HCT116 (cell line): ENCODE results near the gene HASPIN. TPM values are rescaled to one million over a fixed set of nuclear protein-coding genes. Genes with fewer than 3 reads are reported as not detected.

Source experiments
- ATAC-seq: fragments of 200-7000 bp; cut with Tn5 transposase; 2 replicates; pipeline ENCODE4 v1.9.1; 2020; ENCODE audit warnings: mild to moderate bottlenecking, moderate library complexity
- BruUV-seq: library from RNA; stranded (reverse); fragments of 400-500 nt; replicated peaks from 2 replicates; lab custom pipeline; 2021; lab: Mats Ljungman, UMichigan
- CTCF ChIA-PET: fragments of 300-600 bp; sonication (Branson Sonifier 250); formaldehyde crosslinking; loops from one replicate; lab custom pipeline; 2021; ENCODE audit warnings: antibody characterized with exemption; lab: Charles Lee
- POLR2A ChIA-PET: fragments of 300-600, 350-600 bp; sonication (Branson Sonifier 250); formaldehyde crosslinking; loops from one replicate; lab custom pipeline; 2021; ENCODE audit warnings: antibody characterized with exemption; lab: Charles Lee
- RAD21 ChIA-PET, 2 experiments: fragments of 300-600 bp; sonication (Branson Sonifier 250); formaldehyde crosslinking; loops; one replicate each; lab custom pipeline; 2023; ENCODE audit warnings: low total read pairs in 2 of 2; ENCODE audit not compliant: uncharacterized antibody in 2 of 2, unreplicated experiment in 2 of 2, low non-redundant PET in 1 of 2; lab: Charles Lee
- DNase-seq: peaks from one replicate; pipeline ENCODE4 v3.0.0-alpha.2; 2010; ENCODE audit warnings: low read depth, low spot score
- H2AFZ ChIP-seq: fragments of 200-600 bp; shearing (Covaris generic), sonication (generic); 2 replicates; pipeline ENCODE4 v1.6.1; 2017; ENCODE audit warnings: low read depth, mixed run types, mixed read lengths, antibody characterized with exemption, low read length; ENCODE audit not compliant: poor library complexity, severe bottlenecking
- H3K27ac ChIP-seq: 2 replicates; pipeline ENCODE4 v1.5.1; 2012; ENCODE audit warnings: low read depth, low read length
- H3K27me3 ChIP-seq: fragments of 200-600 bp; sonication (generic); 2 replicates; pipeline ENCODE4 v1.6.1; 2016; ENCODE audit warnings: mixed run types, low read length, mixed read lengths; ENCODE audit not compliant: insufficient read depth
- H3K36me3 ChIP-seq, 2 experiments: fragments of 200-500 bp in 1 of 2; fragments of 200-600 bp in 1 of 2; sonication (Bioruptor generic) in 1 of 2; sonication (generic) in 1 of 2; 2 replicates each; pipeline versions ENCODE4 v1.5.1 to v1.6.1; 2014 to 2016; ENCODE audit warnings: low read length in 2 of 2, inconsistent platforms in 1 of 2, mixed read lengths in 1 of 2, mixed run types in 1 of 2; ENCODE audit not compliant: insufficient read depth in 2 of 2, control insufficient read depth in 1 of 2
- H3K4me1 ChIP-seq, 2 experiments: fragments of 200-600 bp in 1 of 2; sonication (generic) in 1 of 2; 2 replicates each; pipeline versions ENCODE4 v1.5.1 to v1.6.1; 2012 to 2017; ENCODE audit warnings: low read length in 2 of 2, inconsistent platforms in 1 of 2, mild to moderate bottlenecking in 1 of 2, mixed read lengths in 1 of 2, mixed run types in 1 of 2, moderate library complexity in 1 of 2; ENCODE audit not compliant: insufficient read depth in 2 of 2, control insufficient read depth in 1 of 2
- H3K4me2 ChIP-seq: fragments of 200-600 bp; sonication (generic); 2 replicates; pipeline ENCODE4 v1.6.1; 2017; ENCODE audit warnings: mixed run types, low read length, mixed read lengths
- H3K4me3 ChIP-seq, 2 experiments: fragments of 200-600 bp in 1 of 2; sonication (generic) in 1 of 2; replicated peaks in 1 of 2; 2 replicates each; pipeline ENCODE4 v1.5.1; 2011 to 2016; ENCODE audit warnings: low read length in 2 of 2, control low read depth in 1 of 2, low read depth in 1 of 2, mild to moderate bottlenecking in 1 of 2, mixed read lengths in 1 of 2, mixed run types in 1 of 2
- H3K79me2 ChIP-seq: fragments of 200-600 bp; sonication (generic); 2 replicates; pipeline ENCODE4 v1.6.1; 2017; ENCODE audit warnings: mild to moderate bottlenecking, mixed run types, low read length, moderate library complexity, mixed read lengths; ENCODE audit not compliant: insufficient read depth
- H3K9ac ChIP-seq: fragments of 200-600 bp; sonication (generic); 2 replicates; pipeline ENCODE4 v1.6.1; 2016; ENCODE audit warnings: low read length, mixed read lengths
- H3K9me2 ChIP-seq: fragments of 200-600 bp; sonication (generic), shearing (Covaris generic); 2 replicates; pipeline ENCODE4 v1.6.1; 2017; ENCODE audit warnings: mixed run types, mild to moderate bottlenecking, moderate library complexity; ENCODE audit not compliant: insufficient read depth
- H3K9me3 ChIP-seq, 2 experiments: fragments of 200-500 bp in 1 of 2; fragments of 200-600 bp in 1 of 2; sonication (Bioruptor generic) in 1 of 2; sonication (generic) in 1 of 2; 2 replicates each; pipeline ENCODE4 v1.6.1; 2014 to 2017; ENCODE audit warnings: low read length in 2 of 2, mixed read lengths in 2 of 2, inconsistent platforms in 1 of 2, low read depth in 1 of 2, mild to moderate bottlenecking in 1 of 2, mixed run types in 1 of 2, moderate library complexity in 1 of 2; ENCODE audit not compliant: control insufficient read depth in 1 of 2, insufficient read depth in 1 of 2
- H4K20me1 ChIP-seq: fragments of 200-600 bp; sonication (generic), shearing (Covaris generic); 2 replicates; pipeline ENCODE4 v1.6.1; 2017; ENCODE audit warnings: mixed run types, mild to moderate bottlenecking, moderate library complexity; ENCODE audit not compliant: insufficient read depth
- CTCF ChIP-seq, 3 experiments: fragments of 200-600 bp in 1 of 3; sonication (generic) in 1 of 3; IDR thresholded peaks in 2 of 3; conservative IDR thresholded peaks in 1 of 3; 2 replicates each; pipeline ENCODE4 v1.5.1; 2012 to 2017; ENCODE audit warnings: low read depth in 2 of 3, low read length in 2 of 3, antibody characterized with exemption in 1 of 3, borderline replicate concordance in 1 of 3, control low read depth in 1 of 3, mild to moderate bottlenecking in 1 of 3, mixed read lengths in 1 of 3, mixed run types in 1 of 3, moderate library complexity in 1 of 3; ENCODE audit not compliant: insufficient read depth in 1 of 3
- MAX ChIP-seq: IDR thresholded peaks from 2 replicates; pipeline ENCODE4 v1.6.1; 2012
- POLR2A ChIP-seq: IDR thresholded peaks from 2 replicates; pipeline ENCODE4 v1.7.0; 2011; ENCODE audit warnings: borderline replicate concordance; ENCODE audit not compliant: insufficient read depth, insufficient read length; ENCODE audit errors: extremely low read depth
- ZNF274 ChIP-seq: fragments of 200-500 bp; sonication (Bioruptor generic); IDR thresholded peaks from 2 replicates; pipeline ENCODE4 v1.6.1; 2014; ENCODE audit warnings: mild to moderate bottlenecking, low read depth, low read length, inconsistent platforms
- intact Hi-C: fragments of 100-400 bp; cut with micrococcal nuclease; formaldehyde crosslinking; loops from 2 replicates; pipeline ENCODE4 v1.10.0; 2022
- total RNA-seq: library from RNA; stranded (reverse); gene quantifications from one replicate; pipeline ENCODE4 v1.2.1, GENCODE V29; 2021; ENCODE audit not compliant: unreplicated experiment

Gene HASPIN
- total RNA-seq, 1 experiment from 2014 or later = 19.6 TPM

GRCh38 chr17:3681565-3681964 lies 42.1 kb upstream of the HASPIN start:
- DNase-seq (no peak), ATAC-seq (no peak)
- Histone ChIP-seq H3K27me3 (no peaks in the 10 kb centered on the region), H3K4me2 (no peak overlapping the region), H3K9ac (no peak overlapping the region), H3K27ac (no peak overlapping the region), H3K4me1 (peaks cover 0 to 10% of the 10 kb centered on the region in 2 experiments; a peak in 3 of 4 replicates), H2AFZ (no peak overlapping the region), H3K9me2 (no peaks in the 10 kb centered on the region), H3K9me3 (no peaks in the 10 kb centered on the region), H3K4me3 (no peak overlapping the region), H3K36me3 (no peaks in the 10 kb centered on the region), H3K79me2 (no peaks in the 10 kb centered on the region), H4K20me1 (no peaks in the 10 kb centered on the region)
- ChIA-PET RAD21 (no interaction called here), CTCF (interaction anchor here (0.9 kb wide), 1 partner anchor 56 kb away, joined by 4 read pairs; no protein-coding TSS in a partner anchor), POLR2A (no interaction called here)
- intact Hi-C loops = no loop called here
- no TSS peak for BruUV-seq
- TF ChIP-seq POLR2A = no peak

GRCh38 chr17:3682033-3682432 lies 41.7 kb upstream of the HASPIN start:
- no peaks in the 10 kb centered on the region for H4K20me1 ChIP-seq
- H2AFZ ChIP-seq = no peak overlapping the region
- H3K9me3 ChIP-seq = no peaks in the 10 kb centered on the region
- no TSS peak for BruUV-seq
- H3K4me2 ChIP-seq = no peak overlapping the region
- TF ChIP-seq CTCF (IDR thresholded peaks at IDR 0.05 in 2 of 3, conservative IDR thresholded peaks at IDR 0.05 in 1 of 3; ENCODE audit: borderline replicate concordance in 1 of 3, insufficient read depth in 1 of 3, low read depth in 2 of 3, low read length in 2 of 3) = no peak
- TF ChIP-seq MAX = no peak
- TF ChIP-seq ZNF274 = no peak
- DNase-seq = no peak
- H3K36me3 ChIP-seq = no peaks in the 10 kb centered on the region
- no peak overlapping the region for H3K4me3 ChIP-seq
- no peaks in the 10 kb centered on the region for H3K9me2 ChIP-seq
- no peaks in the 10 kb centered on the region for H3K79me2 ChIP-seq
- POLR2A ChIA-PET = no interaction called here
- H3K9ac ChIP-seq = no peak overlapping the region
- no peak overlapping the region for H3K27ac ChIP-seq
- RAD21 ChIA-PET = no interaction called here
- peaks cover 0 to 10% of the 10 kb centered on the region in 2 experiments; a peak in 3 of 4 replicates for H3K4me1 ChIP-seq
- intact Hi-C loops = loop anchor here (2.0 kb wide), 1 partner anchor 145 kb away; no protein-coding TSS in a partner anchor
- H3K27me3 ChIP-seq = no peaks in the 10 kb centered on the region
- CTCF ChIA-PET = interaction anchor here (0.8 to 1.8 kb wide), 4 partner anchors 13 to 145 kb away, joined by 7 to 11 read pairs (median 8); partner anchors contain the start of genes EMC6, P2RX5 and TAX1BP3
- ATAC-seq = no peak
